Thymus (tissue), 11 donors: ENCODE results near the gene ADGRB3. TPM values are rescaled to one million over a fixed set of nuclear protein-coding genes. Genes with fewer than 3 reads are reported as not detected.

ENCODE experiments used
- DNase-seq, 9 donors: peaks; one replicate each; pipeline ENCODE4 v3.0.0-alpha.2; 2013; ENCODE audit warnings: low spot score in 9 of 9, low read depth in 6 of 9, missing footprints in 1 of 9
- H3K27ac ChIP-seq, 2 donors: one replicate each; pipeline ENCODE4 v1.5.1; 2013; ENCODE audit warnings: control low read depth in 1 of 2, low read depth in 1 of 2, low read length in 1 of 2, mild to moderate bottlenecking in 1 of 2, moderate library complexity in 1 of 2
- H3K27me3 ChIP-seq, 2 donors: one replicate each; pipeline ENCODE4 v1.5.1; 2013; ENCODE audit warnings: low read length in 1 of 2; ENCODE audit not compliant: control insufficient read depth in 2 of 2, insufficient read depth in 1 of 2
- H3K36me3 ChIP-seq, 2 donors: one replicate each; pipeline ENCODE4 v1.5.1; 2013; ENCODE audit warnings: low read length in 1 of 2, mild to moderate bottlenecking in 1 of 2, moderate library complexity in 1 of 2; ENCODE audit not compliant: control insufficient read depth in 2 of 2, insufficient read depth in 2 of 2
- H3K4me1 ChIP-seq, 2 donors: one replicate each; pipeline ENCODE4 v1.5.1; 2013; ENCODE audit warnings: low read length in 2 of 2; ENCODE audit not compliant: control insufficient read depth in 2 of 2, insufficient read depth in 2 of 2
- H3K4me3 ChIP-seq, 2 donors: one replicate each; pipeline ENCODE4 v1.5.1; 2013; ENCODE audit warnings: low read length in 2 of 2, control low read depth in 1 of 2, mild to moderate bottlenecking in 1 of 2
- H3K9me3 ChIP-seq, 2 donors: one replicate each; pipeline ENCODE4 v1.5.1; 2013; ENCODE audit warnings: low read length in 1 of 2, mild to moderate bottlenecking in 1 of 2; ENCODE audit not compliant: control insufficient read depth in 2 of 2, insufficient read depth in 1 of 2
- WGBS: extraction: QIAGEN DNeasy Blood & Tissue Kit; methylation state at CpG from one replicate; pipeline ENCODE4 v1.1.7; 2013; 5-methylcytosine and 5-hydroxymethylcytosine counted together
- polyA plus RNA-seq: library from polyadenylated mRNA; stranded (reverse); fragments of 200-250 nt; gene quantifications from one replicate; pipeline ENCODE4 v1.2.3, GENCODE V29; 2013
- total RNA-seq: library from RNA; stranded (reverse); fragments of 120-200 nt; gene quantifications from one replicate; pipeline ENCODE4 v1.2.4, GENCODE V29; 2013
- donor health status: healthy.

Gene ADGRB3
- total and polyA plus RNA-seq, 2 donors, result 0.09 TPM

- no peaks in the 10 kb centered on the region for H3K36me3 ChIP-seq
- H3K27ac ChIP-seq, result no peak overlapping the region
- no peak overlapping the region for H3K4me3 ChIP-seq
- H3K9me3 ChIP-seq, result no peaks in the 10 kb centered on the region
- DNase-seq, result no peak
- WGBS, result 94% methylated on average over 5 of the region's 5 CpGs
- no peaks in the 10 kb centered on the region for H3K27me3 ChIP-seq
- H3K4me1 ChIP-seq, result no peaks in the 10 kb centered on the region
Measured at GRCh38 chr6:68947721-68948120, 312.6 kb downstream of the ADGRB3 start.

- Histone ChIP-seq H3K27ac (no peak overlapping the region), H3K36me3 (no peaks in the 10 kb centered on the region), H3K27me3 (no peaks in the 10 kb centered on the region), H3K9me3 (no peaks in the 10 kb centered on the region), H3K4me1 (no peaks in the 10 kb centered on the region), H3K4me3 (no peak overlapping the region)
- WGBS, result 91% methylated on average over 10 of the region's 10 CpGs
- no peak for DNase-seq
Measured at GRCh38 chr6:68951270-68951669, 316.2 kb downstream of the ADGRB3 start.

- Histone ChIP-seq H3K27me3 (no peaks in the 10 kb centered on the region), H3K36me3 (no peaks in the 10 kb centered on the region), H3K4me1 (no peaks in the 10 kb centered on the region), H3K27ac (no peak overlapping the region), H3K4me3 (no peak overlapping the region), H3K9me3 (no peaks in the 10 kb centered on the region)
- DNase-seq, result no peak
- 64% methylated on average over 2 of the region's 2 CpGs for WGBS
Measured at GRCh38 chr6:68958327-68958726, 323.2 kb downstream of the ADGRB3 start.

- H3K4me1 ChIP-seq, result no peaks in the 10 kb centered on the region
- no peaks in the 10 kb centered on the region for H3K27me3 ChIP-seq
- 26% methylated on average over 11 of the region's 11 CpGs for WGBS
- peak; percentile 26 to 66 (median 47) for DNase-seq
- no peak overlapping the region for H3K4me3 ChIP-seq
- H3K36me3 ChIP-seq, result no peaks in the 10 kb centered on the region
- H3K9me3 ChIP-seq, result no peaks in the 10 kb centered on the region
- no peak overlapping the region for H3K27ac ChIP-seq
Measured at GRCh38 chr6:68967549-68968300, 332.6 kb downstream of the ADGRB3 start.

- 7% methylated on average over 4 of the region's 4 CpGs for WGBS
- Histone ChIP-seq H3K4me3 (no peak overlapping the region), H3K9me3 (no peaks in the 10 kb centered on the region), H3K36me3 (no peaks in the 10 kb centered on the region), H3K27me3 (no peaks in the 10 kb centered on the region), H3K4me1 (no peaks in the 10 kb centered on the region), H3K27ac (no peak overlapping the region)
- DNase-seq, result no peak
Measured at GRCh38 chr6:68968301-68968649, 333.2 kb downstream of the ADGRB3 start.

- no peak for DNase-seq
- Histone ChIP-seq H3K4me1 (no peaks in the 10 kb centered on the region), H3K36me3 (no peaks in the 10 kb centered on the region), H3K4me3 (no peak overlapping the region), H3K27me3 (no peaks in the 10 kb centered on the region), H3K9me3 (no peaks in the 10 kb centered on the region), H3K27ac (no peak overlapping the region)
Measured at GRCh38 chr6:68973066-68973465, 338.0 kb downstream of the ADGRB3 start.

- Histone ChIP-seq H3K27me3 (no peaks in the 10 kb centered on the region), H3K27ac (no peak overlapping the region), H3K4me3 (no peak overlapping the region), H3K9me3 (no peaks in the 10 kb centered on the region), H3K4me1 (no peaks in the 10 kb centered on the region), H3K36me3 (no peaks in the 10 kb centered on the region)
- WGBS, result 91% methylated on average over 2 of the region's 2 CpGs
- DNase-seq, result no peak
Measured at GRCh38 chr6:68975064-68975463, 340.0 kb downstream of the ADGRB3 start.

GRCh38 chr6:68975816-68976215 is 340.7 kb downstream of the ADGRB3 start:
- Histone ChIP-seq H3K4me1 (no peaks in the 10 kb centered on the region), H3K27me3 (no peaks in the 10 kb centered on the region), H3K36me3 (no peaks in the 10 kb centered on the region), H3K4me3 (no peak overlapping the region), H3K9me3 (no peaks in the 10 kb centered on the region), H3K27ac (no peak overlapping the region)
- DNase-seq, result no peak

GRCh38 chr6:68976260-68976659 is 341.2 kb downstream of the ADGRB3 start:
- no peak for DNase-seq
- H3K27me3 ChIP-seq, result no peaks in the 10 kb centered on the region
- WGBS, result 95% methylated on average over 4 of the region's 4 CpGs
- H3K36me3 ChIP-seq, result no peaks in the 10 kb centered on the region
- no peak overlapping the region for H3K4me3 ChIP-seq
- no peak overlapping the region for H3K27ac ChIP-seq
- no peaks in the 10 kb centered on the region for H3K4me1 ChIP-seq
- H3K9me3 ChIP-seq, result no peaks in the 10 kb centered on the region

- no peaks in the 10 kb centered on the region for H3K9me3 ChIP-seq
- H3K27me3 ChIP-seq, result no peaks in the 10 kb centered on the region
Measured at GRCh38 chr6:68978411-68978810, 343.3 kb downstream of the ADGRB3 start.

More at GRCh38 chr6:68978411-68978810, 343.3 kb downstream of the ADGRB3 start:
- no peak for DNase-seq
- Histone ChIP-seq H3K27ac (no peak overlapping the region), H3K4me1 (no peaks in the 10 kb centered on the region), H3K4me3 (no peak overlapping the region), H3K36me3 (no peaks in the 10 kb centered on the region)
